ENCODE data around the gene RPRD2.
"Not testable (repeated sequence)": the region's sequence is repeated elsewhere in the genome, so short reads cannot be mapped to it uniquely, and the experiment has no call there.

The RPRD2 gene

DNA sequence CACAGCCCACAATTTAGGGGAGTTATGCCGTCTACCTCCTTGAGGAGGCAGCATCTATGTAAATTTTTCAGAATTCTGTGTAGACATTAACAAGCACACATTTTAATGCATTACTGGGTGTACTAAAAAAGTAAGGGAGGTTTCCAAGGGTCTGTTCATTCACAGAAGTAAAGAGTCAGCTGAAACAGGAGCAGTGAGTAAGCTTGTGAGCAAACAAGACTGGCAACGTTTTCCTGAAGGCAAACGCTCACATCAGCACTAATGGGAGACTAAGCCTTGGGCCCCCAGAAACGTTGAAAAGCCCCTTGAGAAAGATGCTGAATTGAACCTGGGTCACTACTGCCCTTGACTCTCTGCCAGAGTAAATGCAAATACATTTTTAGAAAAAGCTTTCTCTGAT is 25.7 kb downstream of the RPRD2 start:
- no peak for DNase-seq (ENCODE audit: low read depth)

DNA sequence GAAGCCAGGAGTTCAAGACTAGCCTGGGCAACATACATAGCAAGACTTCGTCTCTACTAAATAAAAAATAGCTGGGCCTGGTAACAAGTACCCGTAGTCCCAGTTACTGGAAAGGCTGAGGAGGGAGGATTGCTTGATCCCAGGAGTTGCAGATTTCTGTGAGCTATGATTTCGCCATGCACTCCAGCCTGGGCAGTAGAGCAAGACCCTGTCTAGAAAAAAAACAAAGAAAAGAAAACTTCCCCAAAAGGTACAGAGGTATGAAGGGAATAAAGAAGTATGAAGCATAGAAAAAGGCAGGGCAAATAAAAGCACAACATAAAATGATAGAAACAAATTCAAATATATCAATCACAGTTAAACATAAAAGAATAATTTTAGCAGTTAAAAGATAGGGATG is 28.7 kb downstream of the RPRD2 start:
- DNase-seq (ENCODE audit: low read depth), result no peak

DNA sequence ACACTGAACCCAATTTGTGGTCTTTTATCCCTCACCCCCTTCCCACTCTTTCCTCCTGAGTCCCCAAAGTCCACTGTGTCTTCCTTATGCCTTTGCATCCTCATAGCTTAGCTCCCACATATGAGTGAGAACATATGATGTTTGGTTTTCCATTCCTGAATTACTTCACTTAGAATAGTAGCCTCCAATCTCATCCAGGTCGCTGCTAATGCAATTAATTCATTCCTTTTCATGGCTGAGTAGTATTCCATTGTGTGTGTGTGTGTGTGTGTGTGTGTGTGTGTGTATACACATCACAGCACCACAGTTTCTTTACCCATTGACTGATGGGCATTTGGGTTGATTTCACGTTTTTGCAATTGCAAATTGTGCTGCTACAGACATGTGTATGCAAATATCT is 31.2 kb downstream of the RPRD2 start:
- DNase-seq (ENCODE audit: low read depth), result not testable (repeated sequence)

DNA sequence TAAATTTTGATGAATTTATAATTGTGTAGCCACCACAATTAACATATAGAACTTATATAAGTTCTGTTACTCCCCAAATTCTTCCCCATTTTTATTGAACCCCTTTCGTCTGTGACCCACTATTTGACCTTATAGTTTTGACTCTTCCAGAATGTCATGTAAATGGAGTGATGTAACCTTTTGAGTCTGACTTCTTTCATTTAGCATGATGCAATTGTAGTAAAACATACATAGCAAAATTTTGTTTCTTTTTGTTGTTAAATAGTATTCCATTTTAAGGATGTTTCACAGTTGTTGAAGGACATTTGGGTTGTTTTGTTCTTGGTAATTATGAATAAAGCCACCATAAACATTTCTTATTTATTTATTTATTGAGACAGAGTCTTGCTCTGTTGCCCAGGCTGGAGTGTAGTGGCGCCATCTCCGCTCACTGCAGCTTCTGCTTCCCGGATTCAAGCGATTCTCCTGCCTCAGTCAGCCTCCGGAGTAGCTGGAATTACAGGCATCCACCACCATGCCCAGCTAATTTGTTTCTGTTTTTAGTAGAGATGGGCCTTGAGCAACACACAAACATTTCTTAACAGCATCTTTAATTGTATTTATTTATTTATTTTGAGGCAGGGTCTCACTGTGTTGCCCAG is 33.6 kb downstream of the RPRD2 start:
- DNase-seq (ENCODE audit: low read depth), result no peak

DNA sequence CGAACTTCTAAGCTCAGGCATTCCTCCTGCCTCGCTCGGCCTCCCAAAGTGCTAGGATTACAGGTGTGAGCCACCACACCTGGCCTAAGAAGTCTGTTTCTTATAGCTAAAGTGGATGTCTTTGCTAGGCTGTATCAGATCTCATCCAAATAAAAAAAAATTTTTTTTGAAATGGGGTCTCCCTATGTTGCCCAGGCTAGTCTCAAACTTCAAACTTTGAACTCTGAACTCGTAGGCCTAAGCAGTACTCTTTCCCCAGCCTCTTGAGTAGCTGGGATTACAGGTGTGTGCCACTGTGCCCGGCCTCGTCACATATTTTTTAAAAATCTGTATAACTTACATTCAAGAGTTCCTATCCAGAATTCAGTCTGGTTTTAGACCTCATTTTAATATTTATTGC is 40.5 kb downstream of the RPRD2 start:
- DNase-seq (ENCODE audit: low read depth), result no peak

DNA sequence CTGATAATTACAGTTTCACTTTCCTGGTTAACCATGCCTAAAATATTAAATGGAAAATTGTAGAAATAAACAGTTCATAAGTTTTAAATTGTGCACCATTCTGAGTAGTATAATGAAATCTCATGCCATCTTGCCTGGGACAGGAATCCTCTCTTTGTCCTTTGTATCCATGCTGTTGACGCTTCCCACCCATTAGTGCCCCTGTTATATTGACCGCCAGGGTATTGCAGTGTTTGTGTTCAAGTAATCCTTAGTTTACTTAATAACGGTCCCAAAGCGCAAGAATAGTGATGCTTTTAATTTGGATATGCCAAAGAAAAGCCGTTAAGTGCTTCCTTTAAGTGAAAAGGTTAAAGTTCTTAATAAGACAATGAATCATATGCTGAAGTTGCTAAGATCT is 41.7 kb downstream of the RPRD2 start:
- DNase-seq (ENCODE audit: low read depth), result no peak

DNA sequence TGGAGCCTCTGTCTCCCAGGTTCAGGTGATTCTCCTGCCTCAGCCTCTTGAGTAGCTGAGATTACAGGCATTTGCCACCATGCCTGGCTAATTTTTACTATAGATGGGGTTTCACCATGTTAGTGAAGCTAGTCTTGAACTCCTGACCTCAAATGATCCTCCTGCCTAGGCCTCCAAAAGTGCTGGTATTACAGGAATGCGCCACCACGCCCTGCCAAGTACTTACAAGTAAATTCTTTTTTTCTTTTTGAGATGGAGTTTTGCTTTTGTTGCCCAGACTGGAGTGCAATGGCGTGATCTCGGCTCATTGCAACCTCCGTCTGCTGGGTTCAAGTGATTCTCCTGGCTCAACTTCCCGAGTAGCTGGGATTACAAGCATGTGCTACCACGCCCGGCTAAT is 42.5 kb downstream of the RPRD2 start:
- no peak for DNase-seq (ENCODE audit: low read depth)

DNA sequence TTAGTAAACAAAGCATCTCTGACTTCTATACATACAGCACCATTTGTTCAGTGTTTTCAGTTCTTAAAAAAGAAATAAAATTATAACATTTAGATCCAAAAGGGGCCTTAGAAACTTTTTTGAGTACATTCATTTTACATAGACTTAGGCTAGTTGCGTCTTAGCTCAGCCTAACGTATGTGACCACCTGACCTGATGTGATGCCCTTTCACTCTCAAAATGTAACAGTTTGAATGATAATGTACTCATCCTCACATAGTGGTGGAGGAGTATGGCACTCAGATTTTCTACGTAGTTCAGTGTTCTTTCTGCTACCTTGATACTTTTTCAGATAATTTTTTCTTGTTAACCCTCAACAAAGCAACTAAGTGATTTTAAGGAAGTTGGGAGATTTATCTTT is 43.4 kb downstream of the RPRD2 start:
- no peak for DNase-seq (ENCODE audit: low read depth)

DNA sequence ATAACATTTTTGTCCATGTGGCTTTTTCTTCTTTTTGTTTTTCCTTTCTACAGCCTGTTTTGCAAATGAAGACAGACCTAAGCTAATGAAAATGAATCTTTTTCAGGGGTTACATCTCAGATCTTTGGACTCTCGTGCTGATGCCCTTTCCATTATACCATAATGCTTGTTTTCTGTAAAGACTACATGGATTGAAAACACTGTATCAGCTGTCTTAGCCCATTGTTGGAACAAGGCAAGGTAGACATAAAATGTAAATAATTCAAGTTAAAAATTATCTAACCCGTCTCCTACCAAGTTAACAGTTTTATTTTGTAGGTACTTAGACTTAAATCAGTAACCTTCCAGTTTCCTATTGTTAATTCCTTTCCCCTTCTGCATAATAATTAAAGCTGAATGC is 44.9 kb downstream of the RPRD2 start:
- no peak for DNase-seq (ENCODE audit: low read depth)

DNA sequence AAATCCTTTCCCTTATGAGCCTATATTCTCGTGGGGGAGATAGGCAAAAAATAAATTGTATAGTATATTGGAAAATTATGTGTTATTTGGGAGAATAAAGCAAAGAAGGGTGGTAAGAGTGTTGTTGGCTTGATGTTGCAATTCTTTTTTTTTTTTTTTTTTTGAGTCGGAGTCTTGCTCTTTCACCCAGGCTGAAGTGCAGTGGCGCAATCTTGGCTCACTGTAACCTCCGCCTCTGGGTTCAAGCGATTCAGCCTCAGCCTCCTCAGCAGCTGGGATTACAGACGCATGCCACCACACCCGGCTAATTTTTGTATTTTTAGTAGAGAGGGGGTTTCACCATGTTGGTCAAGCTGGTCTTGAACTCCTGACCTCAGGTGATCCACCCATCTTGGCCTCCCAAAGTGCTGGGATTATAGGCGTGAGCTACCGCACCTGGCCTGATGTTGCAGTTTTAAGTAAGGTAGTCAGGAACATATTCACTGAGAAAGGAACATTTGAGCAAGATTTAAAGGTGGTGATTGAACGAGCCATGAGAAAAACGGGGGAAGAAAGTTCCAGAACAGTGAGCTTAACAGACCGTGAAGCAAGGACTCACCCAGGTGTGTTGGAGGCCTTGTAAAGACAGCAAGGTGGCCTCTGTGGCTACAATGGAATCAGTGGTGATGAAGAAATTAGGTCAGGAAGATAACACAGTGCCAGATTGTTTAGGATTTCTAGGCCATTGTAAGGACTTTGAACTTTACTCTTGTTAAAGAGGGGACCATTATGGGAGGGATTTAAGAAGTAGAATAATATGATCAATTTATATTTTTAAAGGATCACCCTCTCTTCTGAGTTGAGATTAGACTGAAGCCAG is 45.8 kb downstream of the RPRD2 start:
- no peak for DNase-seq (ENCODE audit: low read depth)

DNA sequence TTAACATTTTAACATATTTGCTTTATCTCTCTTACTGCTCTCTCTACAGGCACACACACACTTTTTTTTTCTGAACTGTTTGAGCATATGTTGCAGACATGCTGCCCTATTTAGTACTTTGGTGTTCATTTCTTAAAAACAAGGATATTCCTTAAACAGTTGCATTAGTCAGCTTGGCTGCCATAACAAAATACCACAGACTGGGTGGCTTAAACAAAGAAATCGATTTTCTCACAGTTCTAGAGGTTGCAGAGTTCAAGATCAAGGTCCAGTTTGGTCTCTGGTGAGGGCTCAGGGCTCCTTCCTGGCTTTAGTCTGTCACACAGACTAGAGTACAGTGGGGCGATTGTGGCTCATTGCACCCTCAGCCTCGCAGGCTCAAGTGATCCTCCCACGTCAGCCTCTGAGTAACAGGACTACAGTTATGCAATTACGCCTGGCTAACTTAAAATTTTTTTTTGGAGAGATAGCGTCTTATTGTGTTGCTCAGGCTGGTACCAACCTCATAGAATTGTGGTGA is 46.7 kb downstream of the RPRD2 start:
- DNase-seq (ENCODE audit: low read depth), result no peak

DNA sequence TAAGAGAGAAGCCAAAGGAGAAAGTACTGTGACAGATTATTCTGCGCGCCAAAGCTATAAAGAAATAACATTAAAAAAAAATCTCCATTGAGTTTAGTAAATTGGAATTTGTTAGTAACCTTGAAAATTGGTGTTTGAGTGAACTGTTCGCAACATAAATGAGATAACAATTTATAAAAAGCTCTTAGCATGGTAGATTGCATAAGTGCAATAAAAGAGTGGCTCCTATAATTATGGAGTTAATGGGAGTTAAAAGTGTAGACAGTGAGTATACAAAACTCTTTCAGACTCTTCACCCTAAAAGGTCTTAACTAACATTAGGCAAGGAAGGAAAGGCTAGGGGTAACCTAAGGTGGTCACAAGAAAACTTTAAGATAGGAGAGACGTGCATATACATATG is 50.6 kb downstream of the RPRD2 start:
- no peak for DNase-seq (ENCODE audit: low read depth)

DNA sequence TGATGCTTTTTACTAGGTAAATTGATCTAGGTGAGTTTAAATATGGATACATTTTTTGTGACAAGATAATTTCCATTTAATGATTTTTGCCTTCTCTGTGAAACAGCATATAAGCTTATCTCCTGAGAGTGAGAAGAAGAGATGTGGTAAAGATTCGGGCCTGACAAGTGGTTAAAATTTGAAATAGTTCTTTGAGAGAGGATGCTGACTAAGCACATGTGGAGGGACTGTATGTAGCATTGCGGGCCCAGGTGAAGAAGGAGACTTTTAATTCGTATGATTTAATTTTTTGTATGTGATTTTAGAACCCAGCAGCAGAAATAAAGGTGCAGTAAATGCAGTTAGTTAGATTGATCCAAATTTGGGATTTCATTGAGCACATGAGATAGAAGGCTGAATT is 51.9 kb downstream of the RPRD2 start:
- no peak for DNase-seq (ENCODE audit: low read depth)

DNA sequence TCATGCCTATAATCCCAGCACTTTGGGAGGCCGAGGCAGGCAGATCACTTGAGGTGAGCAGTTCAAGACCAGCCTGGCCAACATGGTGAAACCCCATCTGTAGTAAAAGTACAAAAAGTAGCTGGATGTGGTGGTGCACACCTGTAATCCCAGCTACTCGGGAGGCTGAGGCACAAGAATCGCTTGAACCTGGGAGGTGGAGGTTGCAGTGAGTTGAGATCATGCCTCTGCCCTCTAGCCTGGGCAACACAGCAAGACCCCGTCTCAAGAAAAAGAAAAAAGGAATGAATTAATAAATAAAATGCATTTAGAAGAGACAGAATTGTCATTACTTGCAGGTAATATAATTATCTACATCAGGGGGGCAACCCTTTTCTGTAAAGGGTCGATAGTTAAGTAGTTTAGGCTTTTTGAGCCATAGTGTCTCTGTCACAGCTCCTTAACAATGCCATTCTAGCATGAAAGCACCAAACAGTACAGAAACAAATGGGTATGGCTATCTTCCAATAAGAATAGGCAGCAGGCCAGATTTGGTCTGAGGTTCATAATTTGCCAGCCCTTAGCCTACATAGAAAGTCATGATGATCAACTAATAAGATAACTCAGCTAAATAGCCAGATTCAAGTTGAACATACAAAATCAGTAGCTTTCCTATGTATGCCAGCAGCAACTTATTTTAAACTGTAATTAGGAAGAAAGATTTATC is 56.8 kb downstream of the RPRD2 start:
- peak; percentile 42 for DNase-seq (ENCODE audit: low read depth)

DNA sequence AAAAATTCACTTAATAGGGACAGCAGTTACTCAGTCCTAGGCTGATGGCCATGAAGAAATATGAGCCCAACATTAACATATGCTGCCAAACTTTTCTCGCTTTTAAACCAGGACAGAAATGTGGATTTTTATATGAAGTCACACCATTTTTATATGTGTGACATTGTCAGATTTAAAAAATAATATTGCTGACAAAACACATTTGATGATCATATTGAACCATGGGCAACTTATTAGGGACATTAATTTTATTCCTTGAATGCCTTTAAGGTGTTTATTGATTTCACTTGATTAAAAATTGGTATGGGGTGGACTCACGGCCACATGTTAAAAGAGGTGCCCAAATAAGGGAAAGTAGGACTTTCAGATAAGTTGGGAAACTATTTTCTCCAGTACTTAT is 58.6 kb downstream of the RPRD2 start:
- no peak for DNase-seq (ENCODE audit: low read depth)

DNA sequence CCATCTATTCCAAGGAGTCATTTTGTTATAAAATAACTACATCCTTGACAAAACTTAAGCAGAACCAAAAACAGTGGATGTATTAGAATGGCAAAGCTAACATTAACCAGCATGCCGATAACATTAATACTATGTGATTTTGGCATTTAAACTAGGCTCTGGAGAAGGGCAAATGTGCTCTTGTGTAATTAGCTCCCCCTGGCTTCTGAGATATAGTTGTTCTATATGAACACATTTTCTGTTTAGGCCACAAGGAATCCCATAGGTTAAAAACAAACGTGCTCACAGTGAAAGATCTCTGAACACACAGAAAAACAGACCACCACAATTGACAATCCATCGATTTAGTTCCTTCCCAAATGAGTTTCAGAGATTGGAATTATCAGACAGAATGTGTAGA is 65.9 kb downstream of the RPRD2 start:
- peak; percentile 2 for DNase-seq (ENCODE audit: low read depth)

DNA sequence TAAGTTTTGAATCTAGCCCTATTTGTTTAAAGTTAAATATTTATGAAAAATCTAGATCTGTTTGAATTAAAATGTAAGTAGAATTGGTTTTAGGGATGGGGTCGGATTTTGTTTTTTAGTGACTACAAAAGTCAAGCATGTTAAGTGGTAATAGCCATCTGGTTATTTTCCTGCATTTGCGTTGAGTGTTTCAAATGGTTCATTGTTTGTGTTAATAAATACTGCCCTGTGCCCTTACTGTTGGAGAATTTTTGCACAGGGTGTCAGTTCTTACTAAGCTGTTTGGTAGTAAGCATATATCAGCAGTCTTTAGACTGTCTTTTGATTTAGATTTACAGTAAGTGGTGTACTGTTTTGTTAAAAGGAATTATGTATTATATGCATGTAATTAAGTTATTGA is 77.2 kb downstream of the RPRD2 start:
- DNase-seq (ENCODE audit: low read depth), result no peak

DNA sequence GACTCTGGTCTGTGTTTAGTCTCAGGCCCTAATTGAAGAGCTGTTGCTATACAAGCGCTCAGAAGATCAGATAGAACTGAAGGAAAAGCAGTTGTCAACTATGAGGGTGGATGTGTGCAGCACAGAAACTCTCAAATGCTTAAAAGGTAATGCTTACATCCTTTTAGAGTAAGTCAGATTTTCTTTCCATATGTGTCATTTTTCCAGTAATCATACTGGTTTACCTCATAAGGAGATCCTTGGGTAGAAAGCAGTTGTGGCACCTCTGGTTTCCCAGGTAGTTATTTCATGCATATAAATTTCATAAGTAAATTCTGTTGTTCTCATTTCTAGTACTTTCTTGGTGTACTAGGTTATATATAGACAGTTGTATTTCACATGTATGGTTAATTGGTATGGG is 80.3 kb downstream of the RPRD2 start:
- DNase-seq (ENCODE audit: low read depth), result no peak

DNA sequence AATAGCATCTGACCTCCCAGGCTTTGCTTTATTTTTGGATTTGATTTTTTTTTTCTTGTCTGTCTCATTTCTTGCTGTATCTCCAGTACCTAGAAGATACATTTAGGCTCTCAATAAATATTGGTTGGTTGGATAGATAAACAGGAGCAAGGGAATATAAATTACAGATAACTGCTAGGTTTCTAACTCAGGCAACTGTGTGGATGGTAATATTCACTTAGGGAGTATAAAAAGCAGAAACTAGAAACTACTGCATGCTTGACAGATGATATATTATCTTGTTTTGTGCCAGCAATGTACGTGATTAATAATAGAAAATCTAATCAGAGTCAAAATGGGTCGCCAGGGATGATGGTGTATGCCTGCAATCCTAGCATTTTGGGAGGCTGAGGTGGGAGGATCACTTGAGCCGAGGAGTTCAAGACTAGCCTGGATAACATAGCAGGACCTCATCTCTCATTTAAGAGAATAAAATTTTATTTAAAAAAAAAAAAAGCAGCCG is 92.2 kb downstream of the RPRD2 start:
- no peak for DNase-seq (ENCODE audit: low read depth)

DNA sequence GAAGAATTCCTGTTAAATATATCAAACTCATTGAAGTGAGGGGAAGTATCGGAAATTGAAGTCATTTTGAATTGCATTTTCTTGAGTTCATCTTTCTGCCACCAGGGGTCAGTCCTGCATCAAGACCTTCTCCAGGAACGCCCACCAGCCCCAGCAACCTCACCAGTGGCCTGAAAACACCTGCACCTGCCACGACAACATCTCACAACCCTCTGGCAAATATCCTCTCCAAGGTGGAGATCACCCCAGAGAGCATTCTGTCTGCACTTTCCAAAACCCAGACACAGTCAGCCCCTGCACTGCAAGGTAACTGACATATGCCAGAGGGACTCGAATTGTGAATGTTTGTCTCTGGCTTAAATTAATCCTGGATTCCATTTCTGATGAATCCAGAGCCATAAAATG is 100.5 kb downstream of the RPRD2 start:
- peak; percentile 31 for DNase-seq (ENCODE audit: low read depth)

DNA sequence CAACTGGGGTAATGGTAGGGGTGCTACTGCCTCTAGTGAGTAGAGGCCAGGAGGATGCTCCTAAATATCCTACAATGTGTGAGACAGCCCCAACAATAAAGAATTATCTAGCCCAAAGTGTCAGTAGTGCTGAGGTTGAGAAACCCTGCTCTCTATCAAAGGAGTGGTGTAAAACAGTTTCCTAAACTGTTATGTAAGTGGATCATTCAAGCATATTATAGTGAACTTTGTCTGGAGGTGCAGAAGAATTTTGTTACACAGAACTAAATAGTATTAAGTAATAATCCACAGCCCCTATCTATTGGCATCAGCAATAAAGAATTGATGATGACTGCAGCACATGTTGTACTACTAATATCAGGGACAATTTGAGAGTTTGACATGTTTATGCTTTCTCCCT is 103.0 kb downstream of the RPRD2 start:
- no peak for DNase-seq (ENCODE audit: low read depth)

DNA sequence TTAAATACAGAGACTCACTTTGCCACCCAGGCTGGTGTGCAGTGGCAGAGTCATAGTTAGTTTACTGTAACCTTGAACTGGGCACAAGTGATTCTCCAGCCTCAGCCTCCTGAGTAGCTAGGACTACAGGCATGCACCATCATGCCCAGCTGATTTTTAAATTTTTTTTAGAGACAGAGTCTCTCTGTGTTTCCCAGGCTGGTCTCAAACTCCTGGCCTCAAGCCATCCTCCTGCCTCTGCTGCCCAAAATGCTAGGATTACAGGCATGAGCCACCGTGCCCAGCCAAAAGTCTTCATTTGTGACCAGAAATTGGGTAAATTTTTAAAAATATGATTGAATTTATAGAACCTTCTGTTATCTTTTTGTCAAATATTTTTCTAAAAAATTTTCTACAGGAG is 105.3 kb downstream of the RPRD2 start:
- DNase-seq (ENCODE audit: low read depth), result no peak

All from fibroblast of gingiva (primary cell).